ENCODE data around the gene ADGRL2.

GRCh38 chr1:81836007-81836626 lies 35.4 kb downstream of the ADGRL2 start:
- TF ChIP-seq CTCF (IDR thresholded peaks at IDR 0.05) (no peak), POLR2A (IDR thresholded peaks at IDR 0.05) (no peak)
